Brain pericyte (primary cell): ENCODE data around the gene PAOX.
"Not testable (repeated sequence)": the region's sequence is repeated elsewhere in the genome, so short reads cannot be mapped to it uniquely, and the experiment has no call there.

Experiments used
- DNase-seq: peaks from one replicate; pipeline ENCODE4 v3.0.0-alpha.2; 2012; ENCODE audit warnings: low read depth, low spot score

Gene PAOX

GRCh38 chr10:133385214-133385613 lies 6.2 kb downstream of the PAOX start:
- no peak for DNase-seq

GRCh38 chr10:133386951-133387350 lies 7.9 kb downstream of the PAOX start:
- not testable (repeated sequence) for DNase-seq

DNA sequence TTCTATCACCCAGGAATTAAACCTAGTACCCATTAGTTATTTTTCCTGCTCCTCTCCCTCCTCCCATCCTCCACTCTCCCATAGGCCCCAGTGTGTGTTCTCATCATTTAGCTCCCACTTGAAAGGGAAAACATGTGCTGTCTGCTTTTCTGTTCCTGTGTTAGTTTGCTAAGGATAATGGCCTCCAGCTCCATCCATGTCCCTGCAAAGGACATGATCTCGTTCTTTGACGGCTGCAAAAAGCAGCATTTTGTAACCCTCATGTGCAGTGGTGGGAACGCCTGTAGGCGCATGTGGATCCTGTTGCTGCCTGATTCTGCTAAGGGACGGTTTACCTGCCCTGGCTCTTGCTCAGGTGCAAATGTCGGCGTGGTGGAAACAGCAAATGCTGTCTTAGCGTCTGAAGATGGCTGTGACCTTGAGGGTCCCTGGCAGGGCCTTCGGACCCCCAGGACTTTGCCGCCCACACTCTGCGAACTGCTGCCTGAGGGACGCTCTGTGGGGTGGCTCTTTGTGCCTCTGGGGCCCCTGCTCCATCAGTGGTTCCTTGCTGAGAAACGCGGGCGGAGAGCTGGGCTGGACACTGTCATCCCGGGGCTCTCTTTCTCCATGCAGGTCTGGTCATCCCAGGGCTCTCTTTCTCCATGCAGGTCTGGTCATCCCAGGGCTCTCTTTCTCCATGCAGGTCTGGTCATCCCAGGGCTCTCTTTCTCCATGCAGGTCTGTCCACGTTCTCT lies 9.3 kb downstream of the PAOX start:
- DNase-seq = no peak

- no peak for DNase-seq
Observed at GRCh38 chr10:133388973-133389818, 10.1 kb downstream of the PAOX start.

GRCh38 chr10:133390597-133391248 lies 11.7 kb downstream of the PAOX start:
- DNase-seq = no peak

GRCh38 chr10:133391249-133391635 lies 12.2 kb downstream of the PAOX start:
- no peak for DNase-seq

DNA sequence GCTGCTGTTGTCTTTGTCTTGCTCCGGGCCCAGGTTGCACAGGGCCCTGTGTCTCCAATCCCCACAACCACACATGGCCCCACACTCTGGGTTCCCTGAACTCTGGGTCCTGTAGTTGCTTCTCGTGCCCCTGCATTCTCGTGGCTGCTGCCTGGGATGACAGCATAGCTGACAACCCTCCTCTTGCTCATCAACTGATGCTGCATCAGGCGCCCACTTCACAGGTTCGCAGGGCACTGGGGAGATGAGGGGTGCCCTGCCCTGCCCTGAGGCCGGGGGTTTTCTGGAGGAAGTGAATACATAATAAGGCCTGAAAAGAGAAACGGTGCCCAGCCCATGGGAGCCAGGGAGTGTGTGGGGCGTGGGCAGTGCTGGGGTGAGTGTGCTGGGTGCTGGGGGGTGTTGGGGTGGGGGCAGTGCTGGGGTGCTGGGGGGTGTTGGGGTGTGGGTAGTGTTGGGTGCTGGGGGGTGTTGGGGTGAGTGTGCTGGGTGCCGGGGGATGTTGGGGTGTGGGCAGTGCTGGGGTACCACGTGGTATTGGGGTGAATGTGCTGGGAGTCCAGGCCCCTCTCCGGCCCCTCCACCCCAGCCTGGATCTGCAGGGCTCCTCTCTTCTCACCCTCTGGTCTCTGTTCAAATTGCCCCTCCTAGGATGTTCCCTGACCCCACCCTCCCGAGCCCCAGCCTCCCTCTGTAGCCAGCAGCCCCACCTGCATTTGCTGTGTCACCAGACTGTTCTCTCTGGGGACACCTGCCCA lies 12.9 kb downstream of the PAOX start:
- DNase-seq = no peak

DNA sequence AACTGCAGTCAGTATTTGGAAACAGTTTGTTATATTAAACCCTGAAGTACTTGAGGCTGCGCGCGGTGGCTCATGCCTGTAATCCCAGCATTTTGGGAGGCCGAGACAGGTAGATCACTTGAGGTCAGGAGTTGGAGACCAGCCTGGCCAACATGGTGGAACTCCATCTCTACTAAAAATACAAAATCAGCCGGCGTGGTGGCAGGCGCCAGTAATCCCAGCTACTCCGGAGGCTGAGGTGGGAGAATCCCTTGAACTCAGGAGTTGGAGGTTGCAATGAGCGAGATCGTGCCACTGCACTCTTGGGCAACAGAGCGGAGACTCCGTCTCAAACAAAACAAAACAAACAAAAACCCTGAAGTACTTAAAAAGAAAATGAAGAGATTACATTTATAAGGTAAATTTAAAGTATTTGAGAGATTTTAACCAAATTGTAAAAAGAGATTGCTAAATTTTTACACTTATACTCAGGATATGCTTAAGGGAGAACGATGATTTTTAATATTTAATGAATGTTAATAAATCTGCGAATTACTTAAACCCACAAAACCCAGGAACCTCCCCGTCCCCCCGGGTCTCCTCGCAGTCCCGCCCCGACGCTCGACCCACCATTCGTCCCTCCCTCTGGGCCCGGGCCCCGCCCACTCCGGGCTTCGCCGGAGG lies 14.5 kb downstream of the PAOX start:
- no peak for DNase-seq

DNA sequence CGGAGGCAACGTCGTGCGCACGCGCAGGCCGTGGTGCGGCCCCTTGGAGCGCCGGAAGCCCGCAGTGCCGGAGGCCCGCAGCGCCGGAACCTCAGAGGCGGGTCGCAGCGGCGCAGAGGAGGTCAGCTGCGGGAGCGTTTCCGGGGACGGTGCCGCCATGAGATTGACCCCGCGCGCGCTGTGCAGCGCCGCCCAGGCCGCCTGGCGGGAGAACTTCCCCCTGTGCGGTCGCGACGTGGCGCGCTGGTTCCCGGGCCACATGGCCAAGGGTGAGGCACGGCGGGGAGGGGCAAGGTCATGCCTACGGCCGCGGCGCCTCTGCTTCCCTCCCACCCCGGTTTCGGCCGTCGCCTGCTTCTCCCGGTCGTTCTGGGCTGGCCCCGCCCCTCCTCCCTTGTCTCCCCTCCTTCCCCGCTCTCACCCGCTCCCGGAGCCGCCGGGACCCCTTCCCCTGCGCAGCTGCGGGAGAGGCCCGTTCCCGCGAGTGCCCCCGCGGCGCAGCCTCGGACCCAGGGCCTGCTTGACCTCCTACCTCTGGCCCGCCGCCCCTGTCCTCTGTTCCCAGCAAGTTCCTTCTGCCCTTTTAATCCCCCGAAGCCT lies 15.1 kb downstream of the PAOX start, which contains the start of gene MTG1:
Gene MTG1, plus strand, starts transcription at position 94 of the 600 bp plus-strand sequence. Its CDS starts 64 bp downstream, at position 158.
- DNase-seq = peak; percentile 73

DNA sequence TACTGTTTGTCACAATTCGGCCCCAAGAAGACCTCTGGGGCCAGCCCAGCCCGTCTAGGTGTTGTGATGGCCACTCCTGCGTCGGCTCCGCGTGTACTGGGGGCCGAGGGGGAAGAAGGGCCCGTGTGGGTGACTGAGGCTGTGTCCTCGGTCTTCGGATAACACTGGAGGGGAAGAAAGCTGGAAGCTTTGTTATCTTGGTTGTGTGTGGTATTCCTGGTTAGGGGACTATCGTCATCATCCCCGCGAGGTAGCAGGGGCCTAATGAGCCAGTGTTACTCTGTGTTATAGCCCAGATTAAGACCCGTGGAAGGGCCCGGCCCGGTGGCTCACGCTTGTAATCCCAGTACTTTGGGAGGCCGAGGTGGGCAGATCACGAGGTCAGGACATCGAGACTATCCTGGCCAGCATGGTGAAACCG lies 15.7 kb downstream of the PAOX start:
- no peak for DNase-seq

GRCh38 chr10:133396035-133396624 lies 17.1 kb downstream of the PAOX start:
- no peak for DNase-seq

GRCh38 chr10:133397938-133398337 lies 18.9 kb downstream of the PAOX start:
- DNase-seq = no peak

GRCh38 chr10:133399123-133399601 lies 20.1 kb downstream of the PAOX start:
- DNase-seq = no peak

DNA sequence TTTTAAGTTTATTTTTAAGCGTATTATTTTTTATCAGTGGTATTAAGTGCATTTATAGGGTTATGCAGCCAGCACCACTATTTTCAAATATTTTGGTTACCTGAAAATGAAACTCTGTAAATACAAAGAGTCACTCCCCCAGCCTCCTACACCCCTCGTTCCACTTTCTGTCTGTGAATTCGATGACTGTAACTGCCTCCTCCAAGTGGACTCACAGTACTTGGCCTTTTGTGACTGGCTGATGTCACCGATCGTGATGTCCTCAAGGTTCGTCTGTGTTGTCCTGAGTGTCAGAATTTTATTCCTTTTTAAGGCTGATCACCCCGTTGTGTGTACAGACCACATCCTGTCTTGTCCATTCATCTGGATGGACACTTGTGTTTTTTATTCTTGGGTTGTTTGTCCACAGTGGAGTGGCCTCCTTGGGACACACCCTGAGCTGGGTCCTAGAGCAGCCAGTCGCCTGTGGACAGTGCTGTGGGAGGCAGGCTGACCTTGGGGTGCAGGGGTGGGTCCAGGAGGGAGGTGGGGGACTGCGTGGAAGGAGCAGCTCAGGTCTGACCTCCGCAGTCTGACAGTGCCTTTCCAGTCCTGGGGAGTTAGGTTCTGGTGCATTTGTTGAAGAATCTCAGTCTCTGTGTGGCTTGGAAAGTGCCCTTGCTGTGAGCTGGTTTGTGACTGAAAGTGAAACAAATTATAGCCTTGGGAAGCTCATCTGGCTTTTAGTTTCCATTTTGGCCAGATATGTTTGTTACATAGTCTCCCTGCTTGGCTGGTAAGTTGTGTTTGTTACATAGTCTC lies 21.8 kb downstream of the PAOX start:
- DNase-seq = no peak

GRCh38 chr10:133401500-133401899 lies 22.4 kb downstream of the PAOX start:
- no peak for DNase-seq

- DNase-seq = no peak
Observed at GRCh38 chr10:133401981-133402725, 23.1 kb downstream of the PAOX start.

GRCh38 chr10:133403359-133403758 lies 24.3 kb downstream of the PAOX start:
- DNase-seq = no peak

DNA sequence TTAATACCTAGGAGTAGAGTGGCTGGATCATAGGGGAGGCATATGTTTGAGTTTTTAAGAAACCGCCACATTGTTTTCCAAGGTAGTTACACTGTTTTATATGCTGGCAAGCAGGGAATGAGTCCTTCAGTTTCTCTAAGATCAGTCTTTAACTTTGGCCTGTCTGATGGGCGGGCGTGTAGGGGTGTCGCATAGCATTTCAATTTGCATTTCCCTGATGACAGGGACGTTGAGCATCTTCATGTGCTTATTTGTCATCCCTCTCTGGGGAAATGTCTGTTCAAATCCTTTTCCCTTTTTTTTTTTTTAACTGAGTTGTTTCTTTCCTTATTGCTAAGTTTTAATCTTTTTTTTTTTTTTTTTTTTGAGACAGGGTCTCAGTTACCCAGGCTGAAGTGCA lies 24.7 kb downstream of the PAOX start:
- no peak for DNase-seq

- no peak for DNase-seq
Observed at GRCh38 chr10:133405272-133405671, 26.2 kb downstream of the PAOX start.
